MV-4-11 (cell line): ENCODE results near the gene SEMA4F.
A peak's percentile ranks its signal among the peaks of the same experiment; 100 is the strongest.
"Not testable (repeated sequence)": the region's sequence is repeated elsewhere in the genome, so short reads cannot be mapped to it uniquely, and the experiment has no call there.

ENCODE experiments used
- DNase-seq: peaks from one replicate; lab custom pipeline; 2025; lab: John Stamatoyannopoulos, UW

SEMA4F gene

DNA sequence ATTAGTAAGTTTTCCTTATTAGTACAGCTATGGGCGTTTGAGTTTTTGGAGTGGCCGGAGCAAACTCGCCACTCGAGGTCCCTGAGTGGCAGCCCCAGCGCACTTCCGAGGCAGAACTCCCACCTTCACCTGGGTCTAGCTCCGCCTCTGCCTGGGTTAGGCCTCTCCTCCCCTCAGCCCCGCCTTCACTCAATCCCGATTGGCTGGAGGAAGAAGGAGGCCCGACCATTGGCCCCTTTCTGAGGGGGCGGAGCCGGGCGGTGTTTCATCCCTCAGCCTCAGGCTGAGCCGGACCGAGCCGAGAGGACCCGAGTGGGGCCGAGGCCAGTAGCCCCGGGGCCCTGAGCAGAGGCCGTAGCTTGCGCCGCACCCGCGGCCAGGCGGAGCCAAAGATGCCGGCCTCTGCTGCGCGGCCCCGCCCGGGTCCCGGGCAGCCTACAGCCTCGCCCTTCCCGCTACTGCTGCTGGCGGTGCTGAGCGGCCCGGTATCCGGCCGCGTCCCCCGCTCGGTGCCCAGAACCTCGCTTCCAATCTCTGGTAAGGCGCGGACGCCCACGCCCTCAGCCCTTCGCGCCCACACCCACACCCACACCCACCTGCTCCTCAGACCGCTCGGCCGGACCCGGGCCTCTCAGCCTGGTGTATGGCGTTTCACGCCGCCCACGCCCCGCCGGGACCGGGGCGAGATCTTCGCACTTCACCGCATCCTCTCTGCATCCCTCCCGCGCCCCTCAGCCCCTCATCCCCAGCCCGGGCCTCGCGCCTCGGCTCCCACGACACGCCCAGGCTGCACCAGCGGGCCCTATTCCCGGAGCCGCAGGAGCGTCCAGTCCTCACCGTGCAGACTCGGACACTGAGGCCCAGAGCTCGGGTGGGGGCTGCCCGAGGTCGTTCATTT, at the start of gene SEMA4F:
TSS of gene SEMA4F (plus strand) at position 263 of the 898 bp plus-strand sequence. CDS start at position 393, 130 bp downstream.
- DNase-seq, result peak; percentile 89

- no peak for DNase-seq
Observed at GRCh38 chr2:74606927-74607326, 47.1 kb upstream of the SEMA4F start.

DNA sequence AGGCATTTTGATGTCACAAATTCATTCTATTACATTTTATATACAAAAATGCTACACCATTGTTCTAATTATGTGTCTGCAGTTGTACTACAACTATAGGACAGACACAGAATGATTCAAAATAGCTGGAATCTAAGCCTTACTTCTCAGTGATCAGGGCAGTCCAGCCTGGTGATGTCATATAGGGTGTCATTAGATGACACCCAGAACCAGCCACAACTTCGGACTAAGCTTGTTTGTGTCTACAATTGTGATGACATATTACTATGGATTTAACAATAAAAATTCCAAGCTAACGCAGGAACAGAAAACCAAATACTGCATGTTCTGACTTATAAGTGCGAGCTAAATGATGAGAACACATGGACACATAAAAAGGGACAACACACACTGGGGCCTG, 36.9 kb upstream of the SEMA4F start:
- DNase-seq, result no peak

- no peak for DNase-seq
Observed at GRCh38 chr2:74618410-74619083, 35.5 kb upstream of the SEMA4F start.

DNA sequence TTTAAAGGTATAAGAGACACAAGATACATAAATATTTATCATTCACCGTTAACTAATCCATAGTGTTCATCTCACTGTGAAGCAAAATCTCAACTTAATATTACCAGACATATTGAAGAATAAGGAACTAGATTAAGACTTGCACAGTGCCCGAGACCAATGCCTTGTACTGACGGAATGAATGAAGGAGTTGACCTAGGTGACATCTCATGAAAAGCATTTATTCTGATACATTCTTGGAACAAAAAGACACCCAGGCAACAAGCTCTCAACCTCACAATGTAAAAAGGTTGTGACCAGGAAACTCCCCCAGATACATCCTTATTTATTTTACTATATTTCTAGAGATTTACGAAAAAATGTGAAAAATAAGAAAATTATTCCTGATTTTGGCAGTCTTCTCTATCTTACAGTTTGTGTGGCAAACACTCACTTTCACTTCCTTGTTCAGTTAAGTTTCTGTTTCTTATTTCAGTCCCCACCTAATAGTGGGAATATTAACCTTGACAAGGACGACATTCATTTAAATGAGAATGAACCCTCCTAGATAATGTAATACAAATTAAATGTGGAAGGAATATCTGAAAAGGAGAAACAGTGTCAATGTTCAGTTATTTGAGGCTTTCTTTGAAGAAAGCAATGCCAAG, 34.3 kb upstream of the SEMA4F start:
- peak; percentile 42 for DNase-seq

- no peak for DNase-seq
Observed at GRCh38 chr2:74620671-74621070, 33.4 kb upstream of the SEMA4F start.

DNA sequence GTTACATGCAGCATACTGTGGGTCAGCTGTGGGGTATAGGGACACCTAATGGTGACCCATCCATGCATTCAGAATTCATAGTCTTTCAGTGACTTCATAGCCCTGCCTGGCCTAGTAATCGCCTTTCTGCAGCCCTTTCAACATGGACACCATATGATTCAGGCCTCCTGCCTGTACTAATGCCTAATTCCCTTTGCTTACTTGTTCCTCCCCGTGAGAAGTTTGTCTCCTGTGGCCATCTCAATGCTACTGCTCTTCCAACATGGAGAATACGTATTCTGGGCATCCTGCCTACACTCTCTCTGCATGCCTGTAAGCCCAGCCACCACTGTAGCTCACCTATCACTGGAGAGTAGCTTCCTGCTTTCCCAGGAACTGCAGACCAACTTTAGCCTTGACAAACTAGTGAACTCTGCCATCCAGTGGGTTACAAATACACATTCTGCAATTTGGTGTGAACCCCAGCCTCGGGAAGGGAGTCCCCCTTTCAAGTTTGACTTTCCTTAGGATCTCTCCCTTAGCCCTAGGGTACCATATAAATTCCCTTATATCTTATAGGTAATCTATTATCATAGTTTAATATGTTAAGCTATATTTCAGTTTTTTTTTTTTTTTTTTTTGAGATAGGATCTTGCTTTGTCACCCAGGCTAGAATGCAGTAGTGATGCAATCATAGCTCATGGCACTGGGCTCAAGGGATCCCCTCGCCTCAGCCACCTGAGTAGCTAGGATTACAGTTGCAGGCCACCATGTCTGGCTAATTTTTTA, 28.2 kb upstream of the SEMA4F start:
- DNase-seq, result no peak

GRCh38 chr2:74628538-74629105, 25.4 kb upstream of the SEMA4F start:
- DNase-seq, result no peak

- DNase-seq, result not testable (repeated sequence)
Observed at GRCh38 chr2:74630454-74630853, 23.6 kb upstream of the SEMA4F start.

DNA sequence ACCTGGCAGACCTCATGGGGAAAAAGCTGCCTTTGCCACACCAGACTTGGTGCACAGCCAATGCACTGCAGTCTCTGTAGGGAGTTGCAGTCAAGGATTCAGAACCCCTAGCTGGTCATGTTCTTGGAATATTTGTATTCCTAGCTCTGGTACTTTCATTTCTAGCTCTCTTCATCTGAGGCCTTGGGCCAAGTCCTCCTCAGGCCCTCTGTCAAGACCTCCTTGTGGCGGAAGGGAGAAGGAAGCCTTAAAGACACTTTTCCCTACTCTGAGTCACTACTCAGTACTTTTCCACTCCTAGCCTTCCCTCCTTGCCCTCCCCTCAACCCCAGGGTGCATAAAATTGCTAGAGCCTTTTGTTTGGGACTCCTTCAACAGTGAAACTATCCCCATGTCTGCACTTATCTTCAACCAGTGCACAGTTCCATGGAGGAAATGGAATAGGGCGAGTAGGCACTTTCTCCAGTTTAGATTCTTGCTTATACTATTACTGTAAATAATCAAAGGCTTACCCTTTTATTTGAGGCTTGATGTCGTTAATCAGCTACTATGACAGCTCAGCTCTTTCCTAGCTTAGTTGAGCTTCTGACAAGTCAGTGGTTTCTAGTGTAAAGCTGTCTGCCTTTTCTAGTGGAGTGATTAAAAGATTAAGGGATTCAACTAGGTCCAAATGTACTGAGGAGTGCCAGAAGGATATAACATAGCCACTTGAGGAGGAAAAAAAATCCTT, 21.7 kb upstream of the SEMA4F start:
- DNase-seq, result no peak

DNA sequence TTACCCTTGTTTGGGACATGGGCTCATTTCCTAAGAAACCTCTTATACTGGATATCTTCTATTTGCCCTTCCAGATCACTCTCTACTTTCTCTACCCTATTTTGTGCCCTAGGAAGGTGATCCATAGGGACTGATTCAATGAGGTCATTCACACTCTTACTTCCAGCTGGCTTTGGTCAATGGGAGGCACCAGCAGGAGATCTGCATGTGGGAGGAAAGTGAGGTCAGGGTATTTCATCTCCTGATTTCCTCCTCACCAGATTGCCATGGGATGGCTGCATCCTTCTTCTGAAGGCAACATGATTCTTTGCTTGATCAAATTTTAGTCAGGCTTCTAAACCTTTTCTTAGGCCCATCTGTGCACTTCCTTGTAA, 21.1 kb upstream of the SEMA4F start:
- DNase-seq, result no peak

DNA sequence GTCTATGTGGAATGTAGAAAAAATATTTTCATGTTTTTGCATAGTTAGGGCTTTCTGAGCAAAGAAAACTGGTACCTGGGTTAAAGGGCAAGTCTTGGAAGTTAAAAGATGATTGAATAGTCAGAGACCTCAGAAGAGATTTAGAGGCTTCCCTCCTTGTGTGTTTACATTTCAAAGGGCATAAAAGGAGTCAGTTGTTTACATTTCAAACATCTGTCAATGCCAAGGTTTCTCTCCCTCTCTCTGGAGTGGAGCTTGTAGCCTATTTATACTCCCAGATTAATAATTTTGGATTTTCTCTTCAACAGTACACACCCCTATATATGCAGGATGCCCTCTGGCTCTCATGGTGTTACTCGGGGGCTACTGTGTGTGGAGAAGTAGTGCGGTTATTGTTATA, 14.5 kb upstream of the SEMA4F start:
- DNase-seq, result no peak

GRCh38 chr2:74645344-74645743, 8.7 kb upstream of the SEMA4F start:
- DNase-seq, result no peak

DNA sequence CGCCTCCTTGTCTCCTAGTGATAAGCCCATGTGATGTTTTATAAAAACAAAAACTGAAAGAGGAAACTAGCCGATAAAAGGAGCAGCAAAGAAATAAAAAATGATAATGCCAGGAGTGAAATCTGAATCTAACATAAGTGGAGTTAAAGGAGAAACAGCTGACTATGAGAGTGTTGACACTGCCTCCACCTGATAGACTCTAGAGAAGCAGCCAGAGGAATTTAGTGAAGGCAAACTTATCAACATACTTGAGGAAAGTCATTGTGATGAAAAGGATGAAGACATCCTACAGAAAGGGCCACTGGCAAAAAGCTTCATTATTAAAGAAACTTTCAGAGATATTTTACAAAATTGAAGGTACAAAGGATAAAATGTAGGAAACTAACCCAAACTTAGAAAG, 7.8 kb upstream of the SEMA4F start:
- no peak for DNase-seq

DNA sequence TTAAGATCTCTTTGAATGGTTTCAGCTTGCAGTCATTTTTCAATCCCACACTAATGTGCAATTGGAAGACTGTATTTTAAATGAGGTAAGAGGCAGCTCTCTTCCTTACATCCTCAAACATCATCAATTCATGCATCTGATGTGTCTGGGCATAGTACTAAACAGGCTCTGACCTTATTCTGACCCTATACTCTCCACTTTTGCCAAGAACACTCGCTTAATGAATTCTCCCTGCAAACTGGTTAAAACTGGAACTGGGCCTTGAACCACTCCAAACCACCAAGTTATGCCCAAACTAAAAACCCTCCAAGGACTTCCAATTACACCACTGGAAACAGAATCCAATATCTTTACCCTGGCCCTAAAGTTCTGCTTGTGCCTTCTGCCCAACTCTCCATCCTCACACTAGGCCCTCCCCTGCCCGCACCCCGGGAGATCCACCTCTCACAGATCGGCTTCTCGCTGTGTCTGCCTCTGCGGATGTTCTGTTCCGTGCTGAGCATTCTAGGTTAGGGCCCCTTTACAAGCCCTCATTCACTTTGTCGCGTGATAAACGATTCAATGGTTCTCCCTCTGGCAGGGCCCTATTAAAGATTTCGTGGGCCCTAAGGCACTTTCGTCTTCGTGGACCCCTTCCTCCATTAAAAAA, 7.1 kb upstream of the SEMA4F start:
- DNase-seq, result no peak

GRCh38 chr2:74648009-74648443, 6.0 kb upstream of the SEMA4F start, which contains the start of gene M1AP:
TSS of gene M1AP (minus strand) at chr2:74648330. CDS start at chr2:74640275, 8,055 bp downstream.
- DNase-seq, result no peak

- no peak for DNase-seq
Observed at GRCh38 chr2:74653589-74653984, 460 bp upstream of the SEMA4F start.

GRCh38 chr2:74655579-74655978, 1.5 kb downstream of the SEMA4F start:
- DNase-seq, result no peak

DNA sequence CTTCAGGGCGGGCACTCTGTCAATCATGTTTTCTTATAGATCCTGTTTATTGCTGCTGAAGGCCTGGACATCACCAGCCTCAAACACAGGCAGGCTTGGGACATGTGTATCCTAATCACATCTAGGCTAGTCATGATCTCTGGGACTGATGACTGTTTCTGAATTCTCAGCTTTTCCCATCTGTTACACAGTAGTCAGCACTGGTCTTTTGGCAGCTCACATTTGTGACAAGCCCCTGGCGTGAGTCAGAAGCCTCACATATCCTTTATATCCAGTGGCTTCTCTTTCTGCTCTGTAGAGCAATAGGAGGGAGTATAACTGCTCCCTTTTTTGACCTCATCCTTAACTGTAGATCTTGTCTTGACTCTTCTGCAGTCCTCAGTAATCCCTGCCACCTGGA, 4.5 kb downstream of the SEMA4F start:
- DNase-seq, result no peak

DNA sequence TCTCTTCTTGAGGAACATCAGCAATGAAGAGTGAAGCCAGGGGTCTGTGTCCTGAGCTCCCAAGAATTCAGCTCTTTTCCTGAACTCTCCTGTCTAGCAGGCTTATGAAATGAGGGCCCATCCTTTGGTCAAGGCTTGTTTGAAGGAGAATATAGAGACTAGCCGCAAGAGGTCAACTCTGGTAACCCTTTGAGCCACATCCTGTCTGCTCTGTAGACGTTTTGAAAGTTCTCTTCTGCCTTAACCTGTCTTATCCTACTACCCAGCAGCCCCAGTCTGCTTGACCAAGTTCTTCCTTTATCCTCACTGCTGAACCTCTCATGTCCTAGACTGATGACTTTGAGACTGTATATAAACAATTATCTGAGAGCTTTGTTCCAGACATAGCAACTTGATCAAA, 5.4 kb downstream of the SEMA4F start:
- no peak for DNase-seq
